HG03432 (cell line): ENCODE data around the gene SEC14L2.
"Not testable (repeated sequence)": the region's sequence is repeated elsewhere in the genome, so short reads cannot be mapped to it uniquely, and the experiment has no call there.

ENCODE experiments used
- ATAC-seq: cut with Tn5 transposase; IDR thresholded peaks from one replicate; pipeline ENCODE4 v1.9.1; 2021; ENCODE audit warnings: mild to moderate bottlenecking, moderate library complexity; ENCODE audit not compliant: unreplicated experiment

SEC14L2 gene

GRCh38 chr22:30373331-30374325 is 23.2 kb upstream of the SEC14L2 start:
- ATAC-seq, result no peak

GRCh38 chr22:30375312-30375849 is 21.4 kb upstream of the SEC14L2 start:
- no peak for ATAC-seq

GRCh38 chr22:30380011-30380410 is 16.8 kb upstream of the SEC14L2 start:
- no peak for ATAC-seq

GRCh38 chr22:30381264-30381663 is 15.6 kb upstream of the SEC14L2 start:
- ATAC-seq, result no peak

GRCh38 chr22:30382340-30382739 is 14.5 kb upstream of the SEC14L2 start:
- no peak for ATAC-seq

GRCh38 chr22:30383061-30383460 is 13.8 kb upstream of the SEC14L2 start:
- ATAC-seq, result no peak

- no peak for ATAC-seq
These were observed 10.9 kb upstream of the SEC14L2 start for GRCh38 chr22:30385942-30386341.

GRCh38 chr22:30386608-30386959 is 10.2 kb upstream of the SEC14L2 start:
- peak; percentile 3 for ATAC-seq

GRCh38 chr22:30386960-30387827 is 9.6 kb upstream of the SEC14L2 start, which contains the start of gene RNF215:
Gene RNF215 (minus strand): TSS chr22:30387411. CDS start chr22:30387313, 98 bp downstream.
- peak; percentile 67 for ATAC-seq

GRCh38 chr22:30390974-30391691 is 5.7 kb upstream of the SEC14L2 start:
- no peak for ATAC-seq

GRCh38 chr22:30392661-30393321 is 4.0 kb upstream of the SEC14L2 start:
- ATAC-seq, result no peak

GRCh38 chr22:30393322-30393680 is 3.5 kb upstream of the SEC14L2 start:
- ATAC-seq, result no peak

- no peak for ATAC-seq
These were observed 2.9 kb upstream of the SEC14L2 start for GRCh38 chr22:30393885-30394284.

- no peak for ATAC-seq
These were observed 1.1 kb downstream of the SEC14L2 start for GRCh38 chr22:30397656-30398635.

- ATAC-seq, result no peak
These were observed 2.2 kb downstream of the SEC14L2 start for GRCh38 chr22:30398685-30399680.

GRCh38 chr22:30399718-30400117 is 2.9 kb downstream of the SEC14L2 start:
- no peak for ATAC-seq

- no peak for ATAC-seq
These were observed 3.3 kb downstream of the SEC14L2 start for GRCh38 chr22:30400159-30400558.

GRCh38 chr22:30401024-30401423 is 4.2 kb downstream of the SEC14L2 start:
- ATAC-seq, result not testable (repeated sequence)
